Stimulated activated CD8-positive, alpha-beta memory T cell treated with anti-CD3 and anti-CD28 coated beads, Interleukin-12 subunit alpha, Interleukin-12 subunit beta, amount 100 ng/mL, for 24 hours (primary cell): ENCODE measurements around the gene FKBP8.

Experiments used
- DNase-seq: peaks from one replicate; pipeline ENCODE4 v3.0.0-alpha.2; 2020; ENCODE audit errors: extremely low read depth

Gene FKBP8

DNA sequence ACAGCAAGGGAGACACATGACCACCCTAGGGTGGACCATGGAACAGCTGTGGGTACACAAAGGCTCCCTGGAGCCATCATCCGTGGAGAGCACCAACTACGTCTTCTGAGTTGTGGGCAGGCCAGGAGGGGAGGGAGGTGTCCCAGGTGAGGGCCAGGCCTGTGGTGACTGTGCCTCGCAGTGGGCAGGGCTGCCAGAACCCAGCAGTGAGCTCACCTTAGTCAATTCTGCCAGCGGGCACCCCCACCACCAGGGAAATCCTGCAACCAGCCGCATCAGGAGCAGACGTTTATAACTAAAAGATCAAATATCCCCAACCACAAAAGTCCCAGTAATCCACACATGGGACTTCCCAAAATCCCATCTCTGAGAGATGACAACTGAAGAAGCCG is 41.1 kb downstream of the FKBP8 start:
- no peak for DNase-seq

DNA sequence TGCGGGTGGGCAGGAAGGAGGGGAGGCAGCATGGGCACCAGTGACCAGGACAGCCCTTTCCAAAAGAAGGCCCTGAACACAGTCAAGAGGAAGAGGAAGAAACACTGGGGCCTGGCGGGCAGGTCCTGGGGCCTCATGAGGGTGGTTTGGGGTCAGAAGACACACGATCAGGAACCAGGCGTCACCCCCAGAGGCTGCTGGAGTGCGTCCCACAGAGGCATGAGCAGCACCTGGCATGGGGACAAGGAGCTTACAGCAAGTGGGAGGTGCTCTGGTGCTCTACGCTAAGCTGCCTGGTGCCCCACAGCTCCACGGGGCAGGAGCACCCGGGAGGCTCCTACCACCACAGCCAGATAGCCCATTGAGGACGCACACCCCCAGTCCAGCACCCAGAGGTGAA is 41.5 kb downstream of the FKBP8 start:
- DNase-seq: no peak

DNA sequence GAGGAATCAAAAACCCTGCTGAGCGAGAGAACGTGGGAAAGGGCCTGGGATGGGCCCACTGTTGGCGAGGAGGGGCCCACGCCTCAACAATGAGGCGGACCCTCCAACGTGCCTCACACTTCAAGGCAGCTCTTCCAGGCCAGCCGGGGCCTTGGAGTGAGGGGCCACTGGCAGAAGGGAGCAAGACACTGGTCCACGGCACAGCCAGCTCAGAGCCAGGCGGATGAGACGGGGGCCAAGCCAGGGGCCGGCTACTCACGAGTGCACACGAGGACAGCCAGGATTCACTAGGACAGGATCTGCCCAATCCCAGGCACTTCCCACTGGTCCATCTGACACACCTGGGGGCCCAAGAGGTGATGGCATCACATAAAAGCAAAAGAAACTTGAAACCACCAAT is 42.0 kb downstream of the FKBP8 start:
- no peak for DNase-seq

DNA sequence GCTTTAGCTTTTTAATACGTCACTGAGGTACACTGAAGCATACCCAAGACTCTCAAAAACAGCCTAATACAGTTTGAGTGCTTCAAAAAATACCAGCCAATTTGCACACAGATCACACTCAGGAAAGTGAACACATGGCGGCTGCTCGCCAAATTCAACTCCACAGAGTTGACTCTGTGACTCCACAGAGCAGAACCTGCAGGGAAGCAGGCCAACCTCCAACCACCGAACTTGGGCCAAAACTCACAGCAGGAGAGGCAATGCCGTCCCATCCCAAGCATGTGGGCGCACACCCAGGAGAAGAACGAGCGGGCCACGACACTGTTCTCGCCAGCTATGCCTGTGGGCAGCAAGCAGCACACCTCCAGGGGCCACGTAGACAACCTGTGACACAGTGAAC is 42.6 kb downstream of the FKBP8 start:
- DNase-seq: no peak

DNA sequence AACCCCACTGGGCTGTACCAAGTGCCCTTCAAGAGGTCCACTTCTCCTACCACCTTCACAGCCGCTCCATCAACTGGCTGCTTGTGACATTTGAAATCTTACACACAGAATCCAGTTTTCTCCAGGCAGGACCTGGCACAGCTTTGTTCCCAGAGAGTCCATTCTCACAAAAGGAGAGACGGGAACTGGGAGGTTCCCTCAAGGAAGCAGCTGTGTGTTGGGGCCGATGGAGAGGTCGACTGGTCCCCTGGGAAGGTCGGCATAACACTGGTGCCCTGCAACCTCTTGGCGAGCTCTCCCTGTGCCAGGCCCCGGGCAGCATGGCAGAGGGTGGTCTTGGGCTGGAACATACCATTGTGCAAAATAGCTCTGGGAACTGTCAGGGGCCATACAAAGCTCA is 43.0 kb downstream of the FKBP8 start:
- no peak for DNase-seq

DNA sequence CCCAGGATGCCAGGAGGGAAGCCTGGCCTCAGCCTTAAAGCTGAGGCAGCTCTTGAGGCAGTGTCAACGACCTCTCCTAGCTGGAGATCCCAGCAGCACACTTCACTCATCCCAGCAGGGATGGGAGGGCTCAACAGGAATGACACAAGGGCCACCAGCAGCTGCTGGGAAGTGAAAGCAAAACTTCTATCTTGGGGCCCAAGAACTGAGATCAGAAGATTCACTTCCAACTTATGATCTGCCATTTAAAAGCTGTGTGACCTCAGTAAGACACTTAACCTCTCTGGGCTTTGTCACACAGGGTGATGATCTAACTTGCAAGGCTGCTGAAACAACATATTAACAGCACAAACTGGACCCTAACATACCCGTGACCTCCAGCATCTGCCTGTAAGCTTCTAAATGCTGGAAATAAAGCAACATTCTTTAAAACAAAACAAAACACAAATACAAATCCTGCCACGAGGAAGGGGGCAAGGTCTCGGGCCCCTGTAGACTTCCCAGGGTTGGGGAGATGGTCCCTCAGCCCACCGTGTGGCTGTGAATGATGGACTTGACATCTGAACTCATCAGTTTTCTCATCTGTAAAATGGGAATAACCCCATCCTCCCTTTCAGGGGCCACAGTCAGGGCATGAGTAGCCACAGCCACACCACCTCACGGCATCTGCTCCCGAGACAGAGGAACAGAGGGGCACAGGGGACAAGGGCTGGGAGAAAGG is 44.2 kb downstream of the FKBP8 start:
- DNase-seq: no peak

DNA sequence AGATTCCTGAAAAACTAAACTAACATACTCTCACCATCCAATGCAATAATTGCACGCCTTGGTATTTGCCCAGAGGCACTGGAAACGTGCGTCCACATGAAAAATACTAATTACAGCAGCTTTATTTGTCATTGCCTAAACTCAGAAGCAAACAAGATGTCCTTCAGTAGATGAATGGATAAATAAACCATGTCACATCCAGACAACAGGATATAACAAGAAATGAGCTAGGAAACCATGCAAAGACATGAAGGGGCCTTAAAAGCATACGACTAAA is 46.5 kb downstream of the FKBP8 start:
- no peak for DNase-seq

DNA sequence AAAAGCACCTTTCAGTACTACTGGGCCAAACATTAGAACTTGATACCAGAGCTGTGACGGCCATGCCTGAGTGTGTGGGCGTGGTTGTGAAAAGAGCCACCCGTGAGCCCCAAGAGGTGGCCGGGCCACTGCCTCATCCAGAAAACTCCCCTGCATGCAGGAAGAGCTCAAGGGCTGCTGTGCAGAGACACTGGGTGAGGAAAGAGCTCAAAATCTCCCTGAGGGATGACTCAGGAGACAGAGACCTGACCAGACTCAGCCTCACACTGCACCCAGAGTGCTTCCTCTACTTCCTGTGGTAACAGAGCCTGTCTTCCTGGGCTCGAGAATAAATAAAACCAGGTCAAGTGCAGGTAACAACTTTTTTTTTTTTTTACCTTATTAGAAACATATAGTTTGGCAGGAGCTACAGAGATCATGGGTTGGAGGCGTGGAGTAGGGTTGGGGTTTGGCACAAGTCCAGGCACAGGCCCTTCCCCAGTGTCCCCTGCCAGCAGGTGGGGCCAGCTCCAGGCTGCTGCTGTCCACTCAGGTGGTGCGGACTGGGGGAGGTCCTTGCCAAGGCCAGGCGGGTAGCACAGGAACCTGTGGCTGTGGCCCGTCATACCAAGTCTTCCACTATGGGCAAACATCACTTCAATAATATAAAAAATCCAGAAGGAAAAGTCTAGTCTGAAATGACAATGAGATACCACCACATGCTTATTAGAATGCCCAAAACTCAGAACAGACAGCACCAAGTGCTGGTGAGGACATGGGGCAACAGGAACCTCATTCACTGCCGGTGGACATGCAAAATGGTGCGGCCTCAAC is 47.0 kb downstream of the FKBP8 start:
- peak; percentile 25 for DNase-seq

DNA sequence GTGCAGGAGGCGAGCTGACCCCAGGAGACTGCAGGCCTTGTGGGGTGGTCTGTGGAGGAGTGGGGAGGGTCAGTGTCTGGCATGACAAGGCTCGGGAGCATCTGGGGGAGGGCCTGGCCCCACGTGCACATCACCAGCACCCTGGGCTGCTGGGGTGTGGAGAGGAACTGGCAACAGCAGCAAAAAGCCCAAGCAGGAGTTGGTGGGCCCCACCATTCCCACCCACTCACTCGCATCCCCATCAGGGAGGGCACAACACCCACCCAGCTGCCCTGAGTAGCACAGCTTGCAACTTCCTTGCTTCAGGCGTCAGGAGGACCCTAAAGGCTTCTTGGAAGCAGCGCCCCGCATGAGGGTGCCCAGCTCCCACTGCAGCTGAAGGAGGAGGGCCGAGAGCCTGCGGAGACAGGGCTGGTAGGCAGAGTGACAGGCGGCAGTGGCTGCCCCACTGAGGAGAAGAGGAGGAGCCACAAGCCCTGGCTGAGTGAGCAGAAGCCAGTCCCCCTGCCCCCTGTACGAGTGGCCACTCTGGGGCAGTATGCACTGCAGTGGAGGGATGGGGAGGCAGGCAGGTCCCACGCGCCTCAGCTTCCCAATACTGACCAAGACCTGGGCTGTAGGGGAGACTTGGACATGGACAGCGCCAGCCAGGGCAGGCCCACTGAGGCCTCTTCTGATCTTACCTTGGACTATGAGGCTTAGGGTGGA is 48.0 kb downstream of the FKBP8 start:
- DNase-seq: no peak

DNA sequence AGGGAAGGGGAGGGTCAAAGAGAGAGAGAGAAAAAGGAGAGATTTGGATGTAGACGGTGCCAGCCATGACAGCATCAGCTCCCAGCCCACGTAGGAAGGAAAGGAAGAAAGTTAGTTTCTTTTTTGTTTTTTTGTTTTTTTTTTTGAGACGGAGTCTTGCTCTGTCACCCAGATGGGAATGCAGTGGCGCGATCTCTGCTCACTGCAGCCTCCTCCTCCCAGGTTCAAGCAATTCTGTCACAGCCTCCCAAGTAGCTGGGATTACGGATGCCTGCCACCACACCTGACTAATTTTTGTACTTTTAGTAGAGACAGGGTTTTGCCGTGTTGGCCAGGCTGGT is 49.1 kb downstream of the FKBP8 start:
- no peak for DNase-seq

DNA sequence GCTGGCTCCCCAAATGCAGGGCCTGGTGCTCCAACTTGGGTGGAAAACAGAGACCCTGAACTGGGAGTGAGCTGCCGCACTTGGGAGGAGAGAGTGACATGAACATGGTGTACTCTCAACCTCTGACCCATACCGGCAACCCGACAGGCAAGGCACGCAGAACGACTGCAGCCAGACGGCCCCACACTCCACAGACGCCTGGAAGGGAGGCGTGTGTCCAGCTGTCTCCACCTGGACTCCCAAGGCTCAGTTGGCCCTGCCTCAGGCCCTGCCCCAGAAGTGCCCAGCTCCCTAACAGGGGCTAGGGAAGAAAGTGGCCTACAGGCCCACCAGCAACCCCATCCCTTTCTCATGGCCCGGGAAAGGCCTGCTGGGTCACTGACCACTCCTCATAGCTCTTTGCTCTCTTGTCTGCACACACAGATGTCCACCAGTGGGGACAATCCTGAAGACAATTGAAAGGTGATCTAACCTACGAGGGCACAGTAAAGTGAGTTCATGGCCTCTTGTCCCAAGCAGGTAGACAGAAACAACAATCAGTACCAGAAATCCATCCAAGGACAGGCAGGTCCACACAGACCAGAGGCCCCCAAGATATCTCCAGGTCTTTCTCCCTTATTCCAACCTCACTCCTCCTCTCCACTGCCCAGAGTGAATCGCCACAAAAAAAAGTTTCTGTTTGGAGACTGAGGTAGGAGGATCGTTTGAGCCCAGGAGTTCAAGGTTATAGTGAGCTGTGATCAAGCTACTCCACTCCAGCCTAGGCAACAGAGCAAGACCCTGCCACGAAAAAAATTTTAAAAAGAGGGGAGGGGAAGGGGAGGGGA is 49.7 kb downstream of the FKBP8 start:
- no peak for DNase-seq

DNA sequence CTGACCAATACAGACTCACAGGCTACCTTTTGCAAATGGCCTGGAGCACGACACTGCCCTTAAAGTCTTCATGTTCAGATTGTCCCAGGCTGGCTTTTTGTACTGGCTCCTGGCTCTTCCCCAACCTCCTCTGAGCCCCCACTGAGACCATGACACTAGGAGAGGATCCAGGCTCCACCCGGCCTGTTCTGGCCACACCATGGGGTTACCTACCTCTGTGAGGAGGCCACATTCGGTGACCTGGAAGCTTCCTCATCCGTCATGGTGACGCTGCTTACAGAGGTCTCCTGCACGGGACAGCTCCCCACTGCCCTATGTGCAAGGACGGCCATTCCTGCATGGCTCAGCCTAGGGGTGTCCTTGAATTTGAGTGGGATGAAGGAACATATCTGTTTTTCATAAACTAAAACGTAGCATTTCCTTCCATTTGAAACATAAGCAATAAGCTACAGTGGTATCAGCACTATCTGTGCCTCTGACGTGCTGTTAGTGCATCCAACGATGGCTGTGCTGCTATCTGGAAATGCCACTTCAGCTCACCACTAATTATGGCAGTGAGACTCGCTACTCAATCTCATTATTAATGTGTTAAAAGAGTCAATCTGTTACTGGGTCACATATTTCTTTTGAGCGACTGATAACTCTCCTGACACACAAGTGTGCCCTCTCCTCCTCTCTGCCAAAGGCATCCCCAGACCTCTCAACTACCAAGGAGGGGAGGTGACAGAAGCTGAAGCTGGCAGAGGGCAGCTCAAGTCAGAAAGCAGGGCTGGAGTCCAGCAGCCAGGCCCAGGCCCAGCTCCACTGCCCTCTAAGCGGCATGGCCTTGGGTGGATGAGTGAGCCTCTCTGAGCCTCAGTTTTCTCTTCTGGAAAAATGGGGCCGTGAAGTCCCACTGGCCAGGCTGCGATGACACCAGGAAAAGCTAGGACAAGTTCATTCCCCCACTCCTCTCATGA is 51.1 kb downstream of the FKBP8 start:
- DNase-seq: no peak

DNA sequence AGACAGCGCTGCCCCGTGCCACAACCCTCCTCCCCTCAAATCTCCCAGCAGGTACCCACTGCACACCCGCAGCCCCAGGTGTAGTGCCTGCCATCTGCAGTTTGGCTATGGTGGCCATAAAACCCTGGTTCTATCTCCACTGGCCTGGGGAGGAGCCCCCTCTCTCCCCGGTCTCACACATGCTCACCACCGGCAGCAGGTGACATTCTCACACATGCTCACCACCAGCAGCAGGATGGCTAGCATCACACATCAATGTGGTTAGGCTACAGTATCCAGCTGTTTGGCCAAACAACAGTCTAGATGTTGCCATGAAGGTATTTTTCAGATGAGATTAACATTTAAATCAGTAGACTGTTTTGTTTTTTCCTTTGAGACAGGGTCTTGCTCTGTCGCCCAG is 52.6 kb downstream of the FKBP8 start:
- no peak for DNase-seq

DNA sequence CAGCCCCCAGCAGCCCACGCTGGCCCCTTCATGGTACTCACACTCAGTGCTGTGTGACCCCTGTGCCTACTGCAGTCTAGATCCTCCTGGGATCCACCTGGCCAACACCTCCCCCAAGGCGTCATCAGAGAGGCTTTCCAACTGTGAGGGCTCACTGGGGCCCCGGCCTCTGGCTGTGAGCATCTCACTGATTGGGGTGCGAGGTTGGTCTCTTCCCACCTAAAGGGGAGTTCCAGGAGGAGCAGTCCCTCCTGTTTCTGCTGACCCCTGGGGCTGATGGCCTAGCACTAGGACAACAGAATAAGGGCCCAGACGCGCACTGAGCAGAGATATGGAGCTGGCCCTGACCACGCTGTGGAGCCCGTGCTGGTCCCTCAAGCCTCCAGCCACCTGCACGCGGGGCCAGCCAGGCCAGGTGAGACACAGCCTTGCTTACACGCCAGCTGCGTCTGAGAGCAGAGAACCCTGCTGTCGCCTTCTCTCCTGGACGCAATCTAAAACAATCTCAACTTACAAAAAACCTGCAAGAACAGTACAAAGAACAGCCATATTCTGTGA is 53.7 kb downstream of the FKBP8 start:
- DNase-seq: no peak

DNA sequence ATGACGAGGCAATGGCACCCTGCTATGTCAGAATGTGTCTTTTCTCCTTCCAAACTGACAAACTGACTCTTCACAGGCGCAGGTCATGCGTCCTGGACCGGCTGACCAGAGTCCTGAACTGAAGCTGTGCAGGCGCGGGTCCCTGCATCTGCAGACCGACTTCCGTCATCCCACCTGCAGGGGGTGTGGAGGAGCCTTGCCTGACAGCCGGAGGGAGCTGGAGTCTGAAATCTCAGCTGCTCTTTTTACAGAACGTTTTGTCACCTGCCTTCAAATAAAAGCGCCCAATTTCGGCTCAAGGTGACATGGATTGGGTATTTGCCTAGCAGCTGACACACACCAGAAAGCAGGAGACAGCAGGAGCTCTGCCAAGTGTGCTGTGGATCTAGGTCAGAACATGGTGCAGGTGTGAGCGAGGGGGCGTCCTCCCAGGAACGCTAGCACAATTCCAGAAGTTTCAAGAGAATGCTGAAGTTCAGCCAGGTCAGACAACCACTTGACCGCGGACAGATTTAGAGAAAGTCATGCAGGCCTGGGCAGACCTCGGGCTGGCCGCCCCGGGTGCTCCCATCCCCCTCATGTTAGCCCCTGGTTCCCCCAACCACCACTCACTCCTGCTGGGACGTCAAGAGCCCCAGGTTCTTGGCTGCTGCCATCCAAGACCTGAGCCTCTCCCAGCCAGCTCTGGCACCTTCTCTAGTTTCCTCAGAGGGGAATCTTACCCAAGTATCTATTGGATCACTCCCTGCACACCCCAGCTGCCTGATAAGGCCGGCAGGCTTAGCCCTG is 54.3 kb downstream of the FKBP8 start:
- no peak for DNase-seq

DNA sequence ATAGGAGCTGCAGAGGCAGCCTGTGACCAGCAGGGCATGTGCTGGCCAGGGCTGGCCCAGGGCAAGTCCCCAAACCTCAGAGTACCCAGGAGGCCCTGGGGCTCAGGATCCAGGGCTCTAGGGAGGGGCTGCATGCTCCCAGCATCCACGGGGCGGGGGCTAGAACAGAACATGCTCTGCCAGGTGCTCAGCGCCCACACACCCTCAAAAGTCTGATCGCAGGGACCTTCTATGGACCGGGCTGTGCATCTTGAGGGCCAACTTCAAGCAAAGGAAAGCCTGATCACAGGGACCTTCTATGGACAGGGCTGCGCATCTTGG is 55.0 kb downstream of the FKBP8 start:
- no peak for DNase-seq

DNA sequence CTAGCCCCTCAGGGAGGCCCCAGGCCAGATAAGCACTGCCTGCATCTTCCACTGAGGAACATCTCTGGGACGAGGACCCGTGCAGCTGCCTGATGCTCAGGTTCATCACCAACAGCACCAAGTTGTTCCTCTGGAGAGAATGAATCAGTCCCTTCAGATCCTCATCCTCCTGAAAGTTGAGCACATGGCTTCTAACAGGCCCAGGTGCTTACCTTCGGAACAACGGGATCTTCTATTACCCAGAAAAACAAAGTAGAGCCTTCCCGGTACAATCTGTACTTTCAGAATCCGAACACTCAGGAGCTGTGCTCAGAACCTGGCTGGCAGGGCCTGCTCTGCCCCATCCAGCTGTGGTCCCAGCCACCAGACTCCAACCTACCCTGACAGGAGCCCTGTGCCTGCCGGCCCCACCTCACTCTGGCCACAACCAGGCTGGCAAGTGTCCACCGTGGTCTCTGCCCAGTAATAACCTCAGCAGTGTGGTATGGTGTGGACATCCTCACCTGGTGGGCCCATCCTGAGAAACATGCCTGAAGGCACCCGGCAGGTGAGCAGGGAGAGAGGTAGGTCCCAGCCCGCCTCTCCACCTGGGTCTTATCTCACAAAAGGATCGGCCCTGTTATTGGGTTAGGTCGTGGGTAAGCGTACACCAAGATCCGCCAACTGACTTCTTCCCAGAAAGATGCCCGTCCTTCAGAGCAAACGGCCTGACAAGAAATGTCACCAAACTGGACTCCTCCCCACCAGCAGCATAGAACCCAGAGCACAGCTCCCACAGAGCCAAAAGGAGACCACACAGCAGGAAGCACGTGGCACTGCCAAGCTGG is 55.6 kb downstream of the FKBP8 start:
- DNase-seq: no peak

DNA sequence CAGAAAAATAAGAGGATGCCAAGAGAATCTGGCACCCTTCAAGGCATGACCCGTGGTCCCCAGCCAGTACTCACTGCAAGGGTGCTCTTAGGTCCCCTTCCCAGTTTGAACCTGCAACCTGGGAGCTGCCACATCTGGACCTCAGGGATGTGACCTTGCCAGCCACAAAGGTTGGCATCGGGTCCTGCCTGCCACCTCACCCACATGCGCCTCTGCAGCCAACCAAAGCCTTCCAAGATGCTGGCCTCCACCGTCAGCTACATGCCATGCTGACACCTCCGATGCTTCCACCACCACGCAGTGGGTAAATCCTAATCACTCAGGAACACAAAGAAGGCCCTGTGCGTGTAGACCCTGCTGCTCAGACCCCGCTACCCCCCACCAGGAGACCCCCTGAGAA is 56.6 kb downstream of the FKBP8 start:
- no peak for DNase-seq

DNA sequence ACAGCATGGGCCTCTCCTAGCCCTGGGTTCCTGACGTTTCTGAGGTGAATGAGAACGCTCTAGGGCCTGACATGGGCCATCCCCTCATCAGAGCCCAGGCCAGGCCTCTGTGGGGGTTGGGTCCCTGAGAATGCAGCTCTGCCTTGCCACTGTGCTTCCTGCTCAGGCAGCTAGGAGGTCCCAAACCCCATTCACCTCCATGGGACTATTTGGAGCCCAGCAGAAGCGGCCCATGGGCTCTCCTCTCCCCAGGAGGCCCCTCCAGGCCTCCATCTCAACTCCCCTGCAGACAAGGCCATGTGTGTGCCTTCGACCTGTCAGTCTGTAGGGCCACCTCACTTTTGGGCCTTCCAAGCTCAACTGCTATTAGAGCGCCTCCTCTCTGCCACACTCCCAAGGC is 58.4 kb downstream of the FKBP8 start:
- no peak for DNase-seq
